HG03432 (cell line): ENCODE data around the gene ADGRV1.
A peak's percentile ranks its signal among the peaks of the same experiment; 100 is the strongest.

Source experiments
- ATAC-seq: cut with Tn5 transposase; IDR thresholded peaks from one replicate; pipeline ENCODE4 v1.9.1; 2021; ENCODE audit warnings: mild to moderate bottlenecking, moderate library complexity; ENCODE audit not compliant: unreplicated experiment

ADGRV1 gene

DNA sequence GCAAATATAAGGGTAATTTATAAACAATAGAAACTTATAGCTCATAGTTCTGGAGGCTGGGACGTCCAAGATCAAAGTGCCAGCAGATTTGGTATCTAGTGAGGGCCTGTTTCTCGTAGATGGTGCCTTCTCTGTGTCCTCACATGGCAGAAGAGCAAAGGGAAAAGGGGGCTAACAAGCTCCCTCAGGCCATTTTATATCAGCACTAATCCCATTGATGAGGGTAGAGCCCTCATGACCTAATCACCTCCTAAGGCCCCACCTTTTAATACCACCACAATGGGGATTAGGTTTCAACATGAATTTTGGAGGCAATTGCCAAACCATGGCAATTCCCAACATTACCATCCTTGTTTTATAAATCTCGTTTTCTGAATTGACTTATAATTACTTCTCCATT lies 564.7 kb downstream of the ADGRV1 start:
- no peak for ATAC-seq

DNA sequence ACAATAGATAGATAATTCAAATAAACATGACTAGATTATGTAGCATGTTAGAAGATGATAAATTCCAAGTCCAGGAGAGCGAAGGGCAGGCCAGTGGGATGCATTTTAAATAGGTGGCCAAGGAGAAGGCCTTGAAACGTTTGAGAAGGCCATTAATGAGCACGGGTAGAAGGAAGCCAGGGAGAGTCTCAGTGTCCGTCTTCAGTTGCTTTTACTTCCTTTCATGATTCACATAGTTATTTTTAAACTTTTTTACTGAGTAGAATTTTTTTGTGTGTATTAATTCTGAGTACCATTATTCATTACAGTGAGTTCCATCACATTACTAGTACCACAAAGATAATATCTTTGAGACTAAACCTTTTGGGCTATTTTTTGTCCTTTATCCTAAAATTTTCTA lies 565.3 kb downstream of the ADGRV1 start:
- no peak for ATAC-seq

GRCh38 chr5:91125916-91126315 lies 567.3 kb downstream of the ADGRV1 start:
- ATAC-seq, result no peak

DNA sequence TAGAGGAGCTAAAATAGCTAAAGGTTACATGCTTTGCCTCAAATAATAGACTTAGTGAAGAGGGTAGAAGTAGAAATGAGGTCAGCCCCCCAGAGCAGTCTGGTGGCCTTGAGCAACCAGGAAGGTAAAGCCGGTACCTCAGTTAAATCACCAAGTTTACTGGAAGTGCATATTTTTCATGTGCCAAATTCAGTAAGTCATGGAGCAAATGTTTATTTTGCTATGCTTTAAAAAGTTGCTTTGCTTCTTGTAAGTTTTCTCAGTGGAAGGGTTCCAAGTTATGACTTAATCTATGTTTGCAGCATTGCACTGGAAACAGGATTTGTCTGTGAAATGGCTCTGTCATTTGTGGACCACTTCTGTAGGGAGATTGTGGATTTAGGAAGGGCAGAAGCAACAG lies 567.9 kb downstream of the ADGRV1 start:
- ATAC-seq, result no peak

DNA sequence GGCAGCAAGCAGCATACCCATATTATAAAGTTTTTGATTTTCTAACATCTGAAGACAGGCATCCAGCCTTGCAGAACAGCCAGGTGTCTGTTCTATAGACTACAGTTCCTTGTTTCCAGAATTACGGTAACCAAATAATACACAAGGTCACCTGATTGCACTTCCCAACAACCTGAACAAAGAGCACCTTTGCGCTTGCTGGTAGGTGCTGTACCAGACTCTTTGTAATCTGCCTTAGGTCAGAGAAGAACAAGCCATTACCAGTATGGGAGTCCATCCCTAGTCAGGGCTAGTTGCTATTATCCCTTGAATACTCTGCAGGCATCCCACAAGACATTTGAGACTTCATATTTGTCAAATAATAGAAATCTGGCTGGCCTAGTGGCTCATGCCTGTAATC lies 568.3 kb downstream of the ADGRV1 start:
- ATAC-seq, result no peak

DNA sequence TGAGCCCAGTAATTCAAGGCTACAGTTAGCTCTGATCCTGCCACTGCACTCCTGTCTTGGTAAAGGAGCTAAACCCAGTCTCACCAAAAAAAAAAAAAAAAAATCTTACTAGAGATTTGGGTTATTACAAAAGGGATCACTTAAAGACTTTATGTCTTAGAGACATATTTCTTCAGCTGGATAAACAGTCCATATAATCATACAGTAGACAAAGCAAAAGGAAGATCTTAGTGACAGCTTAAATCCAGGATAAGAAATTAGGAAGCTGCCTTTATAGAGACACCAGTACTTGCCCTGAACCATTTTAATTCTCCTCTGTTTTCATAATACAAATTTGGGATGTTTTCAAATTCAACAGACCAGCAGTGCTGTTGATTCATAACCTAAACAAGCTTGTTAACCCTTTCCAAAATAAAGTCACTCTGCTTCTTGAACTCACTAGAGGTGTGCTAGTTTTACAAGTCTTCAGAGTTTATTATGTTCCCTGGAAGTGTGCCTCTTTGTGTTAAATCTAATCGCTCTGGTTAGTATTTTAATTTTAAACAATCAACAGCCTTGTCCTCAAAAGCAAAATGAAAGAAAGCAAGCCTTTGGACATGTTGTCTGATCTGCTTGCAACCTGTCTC lies 569.0 kb downstream of the ADGRV1 start:
- ATAC-seq, result no peak

DNA sequence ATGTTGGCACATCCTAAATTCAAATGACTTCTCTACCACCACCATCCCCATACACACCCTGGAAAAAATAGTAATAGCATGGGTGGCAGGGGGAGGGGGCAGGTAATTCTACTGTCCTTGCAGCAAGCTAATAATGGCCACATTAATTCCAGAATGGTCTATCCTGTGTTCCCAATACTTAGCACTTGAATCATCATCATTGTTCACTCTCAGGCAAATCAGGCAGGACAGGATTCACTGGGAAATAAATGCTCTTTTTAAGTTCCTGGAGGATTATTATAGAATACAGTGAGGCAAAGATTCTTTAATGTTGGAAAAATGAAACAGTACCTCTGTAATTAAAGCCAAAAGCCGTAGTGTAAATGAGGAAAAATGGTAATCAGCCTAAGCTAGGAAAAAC lies 570.0 kb downstream of the ADGRV1 start:
- ATAC-seq, result no peak

DNA sequence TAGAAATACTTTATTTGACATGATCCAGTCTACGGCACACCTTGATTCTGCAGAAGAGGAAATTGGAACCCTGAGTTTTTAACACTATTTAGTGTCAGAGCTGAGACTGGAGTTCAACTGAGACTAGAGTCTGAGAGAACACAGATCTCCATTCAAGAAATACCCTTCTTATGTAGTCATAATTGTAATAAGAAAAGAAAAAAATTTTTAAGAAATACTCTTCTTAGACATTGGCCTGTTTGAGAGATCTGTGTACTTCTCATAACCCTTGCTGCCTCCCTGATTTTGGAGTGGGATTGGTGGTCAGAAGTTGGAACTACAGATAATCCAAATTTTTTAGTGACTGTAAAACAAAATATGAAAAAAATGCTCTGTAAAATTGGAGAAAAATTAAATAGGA lies 571.2 kb downstream of the ADGRV1 start:
- no peak for ATAC-seq

- ATAC-seq, result no peak
Observed at GRCh38 chr5:91130759-91131158, 572.2 kb downstream of the ADGRV1 start.

- ATAC-seq, result peak; percentile 78
Observed at GRCh38 chr5:91132550-91132949, 574.0 kb downstream of the ADGRV1 start.

DNA sequence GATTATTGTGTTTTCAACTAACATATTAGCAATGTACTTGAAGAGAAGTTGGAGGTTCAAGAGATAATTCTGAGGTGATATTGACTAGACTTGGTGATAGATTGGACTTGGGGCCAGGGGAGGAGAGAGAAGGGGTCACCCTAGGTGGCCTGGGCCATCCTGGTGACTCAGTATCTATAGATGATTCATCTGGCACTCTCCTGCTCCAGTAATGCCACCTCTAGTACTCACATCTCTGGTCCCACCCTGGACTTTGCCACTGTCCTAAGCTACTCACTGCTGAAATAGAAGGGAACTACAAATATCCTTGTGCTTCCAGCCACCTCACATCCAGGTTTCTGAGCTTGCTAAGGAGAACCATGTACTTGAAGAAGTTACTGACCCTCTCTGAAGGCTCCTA lies 574.6 kb downstream of the ADGRV1 start:
- no peak for ATAC-seq

- no peak for ATAC-seq
Observed at GRCh38 chr5:91135475-91136248, 577.1 kb downstream of the ADGRV1 start.

GRCh38 chr5:91136271-91136670 lies 577.7 kb downstream of the ADGRV1 start:
- ATAC-seq, result no peak

DNA sequence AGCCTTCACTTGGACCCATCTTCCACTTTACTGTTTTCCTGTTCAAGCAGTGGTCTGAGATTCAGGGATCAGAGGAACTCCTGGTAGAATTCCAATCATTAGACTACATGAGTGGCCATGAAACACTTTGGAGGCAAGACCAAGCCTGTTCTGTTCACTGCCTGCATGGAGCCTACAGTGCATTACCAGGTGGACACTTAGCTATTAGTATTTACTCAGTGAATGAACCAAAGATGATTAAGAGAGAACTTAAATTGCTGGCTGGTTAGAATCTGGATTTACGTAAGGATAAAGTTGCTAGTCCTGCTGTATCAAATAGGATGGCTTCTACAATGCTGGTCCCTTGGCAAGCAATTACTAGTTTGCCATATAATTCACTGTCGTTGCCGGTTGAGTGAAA lies 579.0 kb downstream of the ADGRV1 start:
- ATAC-seq, result no peak

DNA sequence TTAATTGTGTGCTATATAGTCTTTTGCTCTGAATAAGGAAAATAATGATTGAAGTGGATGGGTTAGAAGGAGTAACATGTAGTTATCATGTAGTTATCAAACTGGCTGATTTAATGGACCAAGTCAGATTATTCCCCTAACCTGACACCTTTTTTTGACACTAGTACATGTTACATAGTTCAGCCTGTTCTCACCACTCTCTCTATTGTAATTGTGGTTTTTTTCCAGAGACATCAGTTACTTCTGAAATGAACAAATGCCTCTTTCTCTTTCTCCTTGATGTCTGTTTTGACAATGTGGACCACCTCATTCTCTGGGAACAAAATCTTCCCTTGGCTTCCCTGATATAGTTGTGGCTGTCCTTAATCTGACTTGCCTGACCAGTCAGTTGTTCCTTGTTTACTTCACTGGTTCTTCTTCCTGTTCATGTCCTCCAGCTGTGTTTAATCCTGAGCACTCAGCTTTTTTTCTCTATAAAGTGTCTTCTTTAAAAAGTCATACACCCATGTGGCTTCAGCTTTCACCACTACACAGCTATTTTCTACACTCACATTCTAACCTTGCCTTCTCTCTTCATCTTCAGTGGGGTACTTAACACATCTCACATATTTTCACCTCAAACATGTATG lies 581.1 kb downstream of the ADGRV1 start:
- peak; percentile 45 for ATAC-seq

DNA sequence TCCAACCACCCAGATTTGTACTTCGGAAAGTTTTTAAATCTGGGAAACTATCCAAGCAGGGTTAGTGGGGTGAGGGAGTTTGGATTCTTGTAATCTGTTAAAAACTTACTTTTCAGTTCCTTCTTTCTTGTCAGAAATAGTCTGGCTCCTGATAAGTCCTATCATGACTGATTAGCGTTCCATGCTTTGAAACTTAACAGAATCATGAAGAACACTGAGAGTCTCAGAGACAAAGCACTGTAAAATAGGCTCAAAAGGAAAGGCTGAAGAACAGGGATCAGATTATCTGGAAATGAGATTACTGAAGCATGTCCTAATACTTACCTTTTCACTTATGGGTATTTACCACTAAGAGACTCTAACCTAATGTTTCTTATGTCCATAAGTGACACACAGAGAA lies 582.1 kb downstream of the ADGRV1 start:
- no peak for ATAC-seq

GRCh38 chr5:91141642-91142041 lies 583.0 kb downstream of the ADGRV1 start:
- ATAC-seq, result no peak

- ATAC-seq, result no peak
Observed at GRCh38 chr5:91142386-91142785, 583.8 kb downstream of the ADGRV1 start.

- ATAC-seq, result no peak
Observed at GRCh38 chr5:91142819-91143218, 584.2 kb downstream of the ADGRV1 start.

DNA sequence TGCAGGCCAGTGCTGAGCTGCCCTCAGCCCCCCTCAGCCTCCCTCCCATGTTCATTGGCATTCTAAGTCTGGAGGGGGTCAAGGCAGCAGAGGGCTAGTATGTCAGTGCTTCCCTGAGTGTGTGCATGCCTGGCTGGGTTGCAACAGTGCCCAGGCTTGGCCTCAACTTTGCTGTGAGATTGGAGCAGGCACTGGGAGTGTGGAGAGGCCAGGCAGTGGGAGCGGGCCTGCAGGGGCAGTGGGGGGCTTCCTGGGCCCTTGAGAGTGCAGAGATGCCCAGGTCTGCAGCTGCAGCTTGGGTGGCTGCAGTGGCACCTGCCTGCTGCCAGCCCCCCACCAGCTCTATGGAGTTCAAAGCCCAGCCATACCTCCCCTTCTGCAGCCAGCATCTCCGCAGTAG lies 585.2 kb downstream of the ADGRV1 start:
- ATAC-seq, result no peak

DNA sequence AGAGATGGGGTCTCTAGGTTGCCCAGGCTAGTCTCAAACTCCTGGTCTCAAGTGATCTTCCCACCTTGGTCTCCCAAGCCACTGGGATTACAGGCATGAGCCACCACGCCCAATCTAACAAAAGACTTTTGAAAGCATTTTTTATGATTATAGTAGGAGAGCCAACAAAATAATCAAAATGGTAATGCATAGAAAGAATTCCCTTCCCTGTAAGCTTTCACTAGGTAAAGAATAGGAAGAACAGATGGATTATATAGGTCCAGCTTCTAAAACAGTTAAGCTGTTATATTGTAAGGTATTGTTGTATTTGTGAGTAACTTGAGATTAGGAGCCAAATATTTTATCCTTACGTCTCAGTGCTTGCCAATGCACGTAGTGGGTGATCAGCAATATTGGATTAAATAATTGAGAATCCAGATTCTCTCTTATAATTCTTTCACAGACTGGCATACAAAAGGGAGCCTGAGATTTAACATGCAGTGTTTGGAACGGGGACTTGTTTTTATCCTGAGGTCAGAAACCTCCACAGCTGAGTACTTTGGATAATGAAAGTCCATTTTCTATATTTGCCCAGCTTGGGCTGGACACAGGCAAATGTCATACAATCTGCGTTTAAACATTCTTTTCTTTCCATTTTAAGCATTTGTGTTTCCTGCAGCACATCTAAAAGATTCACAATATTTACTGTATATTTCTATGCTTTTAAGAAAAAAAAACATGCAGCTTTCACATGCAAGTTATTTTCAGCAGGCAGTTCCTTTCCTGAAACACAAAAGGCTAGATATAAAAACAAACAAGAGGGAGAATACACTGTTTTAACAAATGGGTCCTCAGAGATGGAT lies 586.1 kb downstream of the ADGRV1 start:
- ATAC-seq, result no peak

DNA sequence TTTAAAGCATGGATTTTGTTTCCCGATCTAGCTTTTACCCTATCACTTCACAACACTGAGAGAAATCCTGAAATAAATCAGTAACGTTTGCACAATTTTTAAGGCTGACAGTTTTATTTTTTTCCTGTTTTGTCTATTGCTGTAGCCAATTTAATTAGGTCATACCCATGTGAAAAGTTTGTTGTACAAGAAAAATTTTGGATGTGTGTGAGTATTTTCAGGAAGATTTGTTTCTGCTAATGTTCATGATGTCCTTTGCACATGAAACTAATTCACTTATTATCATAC lies 586.7 kb downstream of the ADGRV1 start:
- ATAC-seq, result no peak
